ENCODE measurements around the gene C19orf53. TPM values are rescaled to one million over a fixed set of nuclear protein-coding genes. Genes with fewer than 3 reads are reported as not detected.
A peak's percentile ranks its signal among the peaks of the same experiment; 100 is the strongest.

C19orf53 gene
- total and polyA plus RNA-seq, 2 of the 13 experiments (the other 11 are each of a cell fraction or from before 2014, with no cell fraction given) = 129 to 130 TPM

GRCh38 chr19:13768510-13768909 lies 5.7 kb upstream of the C19orf53 start:
- POLR2A ChIA-PET = no interaction called here
- Histone ChIP-seq H3K4me3 (replicated peaks in 1 of 3; ENCODE audit: insufficient read depth in 1 of 3, low read depth in 2 of 3, low read length in 3 of 3) (no peak overlapping the region), H2AFZ (ENCODE audit: low read length) (no peak overlapping the region), H3K79me2 (ENCODE audit: insufficient read depth, low read length) (peaks cover 7% of the 10 kb centered on the region), H4K20me1 (ENCODE audit: insufficient read depth, low read length) (no peaks in the 10 kb centered on the region), H3K9me3 (ENCODE audit: low read length) (no peaks in the 10 kb centered on the region), H3K4me1 (ENCODE audit: insufficient read depth, low read length) (peaks cover 29% of the 10 kb centered on the region), H3K27me3 (ENCODE audit: control insufficient read depth in 1 of 2, insufficient read depth in 2 of 2, low read length in 2 of 2) (no peaks in the 10 kb centered on the region), H3K27ac (ENCODE audit: extremely low read length, insufficient read depth, low read length) (no peak overlapping the region), H3K36me3 (replicated peaks in 1 of 2; ENCODE audit: control insufficient read depth in 1 of 2, insufficient read depth in 2 of 2, low read length in 2 of 2) (peaks cover 2 to 8% of the 10 kb centered on the region in 2 experiments; a peak in 2 of 5 replicates), H3K4me2 (ENCODE audit: low read depth, low read length) (no peak overlapping the region), H3K9ac (ENCODE audit: insufficient read depth, low read depth, low read length) (no peak overlapping the region)
- in situ Hi-C loops (cut with HindIII; ENCODE audit: extremely low pct_ligation_motif_present, low pct_unique_long_range_greater_than_20kb) (loop anchor here (25.0 kb wide), 1 partner anchor 294 kb away; the partner anchor contains the start of genes MISP3 and PALM3), intact Hi-C loops (cut with micrococcal nuclease; ENCODE audit: unreplicated experiment) (no loop called here)
- CTCF ChIA-PET (ENCODE audit: low intra/inter-chr PET ratio, low total read pairs) = no interaction called here
- TF ChIP-seq RBFOX2 (IDR thresholded peaks at IDR 0.05; ENCODE audit: low read depth, low read length) = peak; percentile 40; the same call in 1 of the 2 replicates
- TF ChIP-seq HNRNPL (IDR thresholded peaks at IDR 0.05; ENCODE audit: low read depth, low read length) = 0 out of 2 replicates have a peak, but pooled peaks have one; percentile 19
- no peak for TF ChIP-seq ZNF431 (CRISPR knock-in tag; IDR thresholded peaks at IDR 0.05; ENCODE audit: borderline replicate concordance, low read depth)
- peak; percentile 73 for TF ChIP-seq AGO2 (optimal IDR thresholded peaks at IDR 0.05; ENCODE audit: low read depth, low read length)
- FAIRE-seq (no peak), ATAC-seq (no peak), DNase-seq (ENCODE audit: low spot score) (no peak)
- BruUV-seq (replicated peaks) = no TSS peak
- WGBS (ENCODE audit: low lambda C conversion rate) = 95% methylated on average over 7 of the region's 19 CpGs

GRCh38 chr19:13770013-13770635 lies 4.1 kb upstream of the C19orf53 start:
- H3K9me3 ChIP-seq (ENCODE audit: low read length) = no peaks in the 10 kb centered on the region
- POLR2A ChIA-PET = no interaction called here
- H3K4me3 ChIP-seq (replicated peaks in 1 of 3; ENCODE audit: insufficient read depth in 1 of 3, low read depth in 2 of 3, low read length in 3 of 3) = no peak overlapping the region
- in situ Hi-C loops (cut with HindIII; ENCODE audit: extremely low pct_ligation_motif_present, low pct_unique_long_range_greater_than_20kb) (loop anchor here (25.0 kb wide), 1 partner anchor 292 kb away; the partner anchor contains the start of genes MISP3 and PALM3), intact Hi-C loops (cut with micrococcal nuclease; ENCODE audit: unreplicated experiment) (no loop called here)
- H3K27ac ChIP-seq (ENCODE audit: extremely low read length, insufficient read depth, low read length) = no peak overlapping the region
- FAIRE-seq = no peak
- peaks cover 2 to 8% of the 10 kb centered on the region in 2 experiments; a peak in 2 of 5 replicates for H3K36me3 ChIP-seq (replicated peaks in 1 of 2; ENCODE audit: control insufficient read depth in 1 of 2, insufficient read depth in 2 of 2, low read length in 2 of 2)
- no peak overlapping the region for H3K9ac ChIP-seq (ENCODE audit: insufficient read depth, low read depth, low read length)
- H3K4me2 ChIP-seq (ENCODE audit: low read depth, low read length) = no peak overlapping the region
- ATAC-seq = no peak
- peak; percentile 40; the same call in 1 of the 2 replicates for TF ChIP-seq ZNF629 (CRISPR knock-in tag; conservative IDR thresholded peaks at IDR 0.05)
- TF ChIP-seq HBP1 (CRISPR knock-in tag; IDR thresholded peaks at IDR 0.05; ENCODE audit: low read depth) = no peak
- TF ChIP-seq ZNF720 (CRISPR knock-in tag; IDR thresholded peaks at IDR 0.05) = no peak
- peaks cover 26% of the 10 kb centered on the region for H3K4me1 ChIP-seq (ENCODE audit: insufficient read depth, low read length)
- no peak for DNase-seq (ENCODE audit: low spot score)
- CTCF ChIA-PET (ENCODE audit: low intra/inter-chr PET ratio, low total read pairs) = no interaction called here
- no TSS peak for BruUV-seq (replicated peaks)
- no peak overlapping the region for H2AFZ ChIP-seq (ENCODE audit: low read length)
- WGBS (ENCODE audit: low lambda C conversion rate) = 92% methylated on average over 16 of the region's 16 CpGs
- peaks cover 8% of the 10 kb centered on the region for H3K79me2 ChIP-seq (ENCODE audit: insufficient read depth, low read length)
- H4K20me1 ChIP-seq (ENCODE audit: insufficient read depth, low read length) = no peaks in the 10 kb centered on the region
- H3K27me3 ChIP-seq (ENCODE audit: control insufficient read depth in 1 of 2, insufficient read depth in 2 of 2, low read length in 2 of 2) = no peaks in the 10 kb centered on the region

Data from HepG2 (cell line).